HCT116 (cell line): ENCODE results near the gene CCDC201. TPM values are rescaled to one million over a fixed set of nuclear protein-coding genes. Genes with fewer than 3 reads are reported as not detected.

ENCODE experiments used
- ATAC-seq: fragments of 200-7000 bp; cut with Tn5 transposase; 2 replicates; pipeline ENCODE4 v1.9.1; 2020; ENCODE audit warnings: mild to moderate bottlenecking, moderate library complexity
- BruUV-seq: library from RNA; stranded (reverse); fragments of 400-500 nt; replicated peaks from 2 replicates; lab custom pipeline; 2021; lab: Mats Ljungman, UMichigan
- CTCF ChIA-PET: fragments of 300-600 bp; sonication (Branson Sonifier 250); formaldehyde crosslinking; loops from one replicate; lab custom pipeline; 2021; ENCODE audit warnings: antibody characterized with exemption; lab: Charles Lee
- POLR2A ChIA-PET: fragments of 300-600, 350-600 bp; sonication (Branson Sonifier 250); formaldehyde crosslinking; loops from one replicate; lab custom pipeline; 2021; ENCODE audit warnings: antibody characterized with exemption; lab: Charles Lee
- RAD21 ChIA-PET, 2 experiments: fragments of 300-600 bp; sonication (Branson Sonifier 250); formaldehyde crosslinking; loops; one replicate each; lab custom pipeline; 2023; ENCODE audit warnings: low total read pairs in 2 of 2; ENCODE audit not compliant: uncharacterized antibody in 2 of 2, unreplicated experiment in 2 of 2, low non-redundant PET in 1 of 2; lab: Charles Lee
- DNase-seq: peaks from one replicate; pipeline ENCODE4 v3.0.0-alpha.2; 2010; ENCODE audit warnings: low read depth, low spot score
- H2AFZ ChIP-seq: fragments of 200-600 bp; shearing (Covaris generic), sonication (generic); 2 replicates; pipeline ENCODE4 v1.6.1; 2017; ENCODE audit warnings: low read depth, mixed run types, mixed read lengths, antibody characterized with exemption, low read length; ENCODE audit not compliant: poor library complexity, severe bottlenecking
- H3K27ac ChIP-seq: 2 replicates; pipeline ENCODE4 v1.5.1; 2012; ENCODE audit warnings: low read depth, low read length
- H3K27me3 ChIP-seq: fragments of 200-600 bp; sonication (generic); 2 replicates; pipeline ENCODE4 v1.6.1; 2016; ENCODE audit warnings: mixed run types, low read length, mixed read lengths; ENCODE audit not compliant: insufficient read depth
- H3K36me3 ChIP-seq, 2 experiments: fragments of 200-500 bp in 1 of 2; fragments of 200-600 bp in 1 of 2; sonication (Bioruptor generic) in 1 of 2; sonication (generic) in 1 of 2; 2 replicates each; pipeline versions ENCODE4 v1.5.1 to v1.6.1; 2014 to 2016; ENCODE audit warnings: low read length in 2 of 2, inconsistent platforms in 1 of 2, mixed read lengths in 1 of 2, mixed run types in 1 of 2; ENCODE audit not compliant: insufficient read depth in 2 of 2, control insufficient read depth in 1 of 2
- H3K4me1 ChIP-seq, 2 experiments: fragments of 200-600 bp in 1 of 2; sonication (generic) in 1 of 2; 2 replicates each; pipeline versions ENCODE4 v1.5.1 to v1.6.1; 2012 to 2017; ENCODE audit warnings: low read length in 2 of 2, inconsistent platforms in 1 of 2, mild to moderate bottlenecking in 1 of 2, mixed read lengths in 1 of 2, mixed run types in 1 of 2, moderate library complexity in 1 of 2; ENCODE audit not compliant: insufficient read depth in 2 of 2, control insufficient read depth in 1 of 2
- H3K4me2 ChIP-seq: fragments of 200-600 bp; sonication (generic); 2 replicates; pipeline ENCODE4 v1.6.1; 2017; ENCODE audit warnings: mixed run types, low read length, mixed read lengths
- H3K4me3 ChIP-seq, 2 experiments: fragments of 200-600 bp in 1 of 2; sonication (generic) in 1 of 2; replicated peaks in 1 of 2; 2 replicates each; pipeline ENCODE4 v1.5.1; 2011 to 2016; ENCODE audit warnings: low read length in 2 of 2, control low read depth in 1 of 2, low read depth in 1 of 2, mild to moderate bottlenecking in 1 of 2, mixed read lengths in 1 of 2, mixed run types in 1 of 2
- H3K79me2 ChIP-seq: fragments of 200-600 bp; sonication (generic); 2 replicates; pipeline ENCODE4 v1.6.1; 2017; ENCODE audit warnings: mild to moderate bottlenecking, mixed run types, low read length, moderate library complexity, mixed read lengths; ENCODE audit not compliant: insufficient read depth
- H3K9ac ChIP-seq: fragments of 200-600 bp; sonication (generic); 2 replicates; pipeline ENCODE4 v1.6.1; 2016; ENCODE audit warnings: low read length, mixed read lengths
- H3K9me2 ChIP-seq: fragments of 200-600 bp; sonication (generic), shearing (Covaris generic); 2 replicates; pipeline ENCODE4 v1.6.1; 2017; ENCODE audit warnings: mixed run types, mild to moderate bottlenecking, moderate library complexity; ENCODE audit not compliant: insufficient read depth
- H3K9me3 ChIP-seq, 2 experiments: fragments of 200-500 bp in 1 of 2; fragments of 200-600 bp in 1 of 2; sonication (Bioruptor generic) in 1 of 2; sonication (generic) in 1 of 2; 2 replicates each; pipeline ENCODE4 v1.6.1; 2014 to 2017; ENCODE audit warnings: low read length in 2 of 2, mixed read lengths in 2 of 2, inconsistent platforms in 1 of 2, low read depth in 1 of 2, mild to moderate bottlenecking in 1 of 2, mixed run types in 1 of 2, moderate library complexity in 1 of 2; ENCODE audit not compliant: control insufficient read depth in 1 of 2, insufficient read depth in 1 of 2
- H4K20me1 ChIP-seq: fragments of 200-600 bp; sonication (generic), shearing (Covaris generic); 2 replicates; pipeline ENCODE4 v1.6.1; 2017; ENCODE audit warnings: mixed run types, mild to moderate bottlenecking, moderate library complexity; ENCODE audit not compliant: insufficient read depth
- CBX3 ChIP-seq: IDR thresholded peaks from 2 replicates; pipeline ENCODE4 v1.6.1; 2012; ENCODE audit warnings: low read depth
- CEBPB ChIP-seq: IDR thresholded peaks from 2 replicates; pipeline ENCODE4 v1.6.1; 2012; ENCODE audit warnings: low read depth
- EGR1 ChIP-seq: IDR thresholded peaks from 2 replicates; pipeline ENCODE4 v1.6.1; 2012; ENCODE audit warnings: low read depth
- EZH2 ChIP-seq: fragments of 200-600 bp; sonication (generic); IDR thresholded peaks from 2 replicates; pipeline ENCODE4 v1.6.1; 2017; ENCODE audit warnings: antibody characterized with exemption, mixed run types
- EZH2phosphoT487 ChIP-seq: fragments of 200-600 bp; IDR thresholded peaks from 2 replicates; pipeline ENCODE4 v1.6.1; 2018; ENCODE audit warnings: antibody characterized with exemption, borderline replicate concordance
- POLR2A ChIP-seq: IDR thresholded peaks from 2 replicates; pipeline ENCODE4 v1.7.0; 2011; ENCODE audit warnings: borderline replicate concordance; ENCODE audit not compliant: insufficient read depth, insufficient read length; ENCODE audit errors: extremely low read depth
- POLR2AphosphoS5 ChIP-seq: IDR thresholded peaks from 2 replicates; pipeline ENCODE4 v1.6.1; 2011; ENCODE audit warnings: mild to moderate bottlenecking, low read depth, low read length, moderate library complexity
- SIN3A ChIP-seq: IDR thresholded peaks from 2 replicates; pipeline ENCODE4 v1.6.1; 2012; ENCODE audit warnings: low read depth
- SP1 ChIP-seq: IDR thresholded peaks from 2 replicates; pipeline ENCODE4 v1.6.1; 2012; ENCODE audit warnings: low read depth
- SRF ChIP-seq: IDR thresholded peaks from 2 replicates; pipeline ENCODE4 v1.6.1; 2012; ENCODE audit warnings: low read depth
- TCF7L2 ChIP-seq: IDR thresholded peaks from 2 replicates; pipeline ENCODE4 v1.7.0; 2011; ENCODE audit warnings: borderline replicate concordance, inconsistent platforms; ENCODE audit not compliant: insufficient read depth, insufficient read length; ENCODE audit errors: extremely low read depth
- YY1 ChIP-seq: IDR thresholded peaks from 2 replicates; pipeline ENCODE4 v1.6.1; 2011; ENCODE audit warnings: low read length, low read depth, moderate library complexity, mild to moderate bottlenecking; ENCODE audit not compliant: insufficient replicate concordance; ENCODE audit errors: extremely low read depth
- ZFX ChIP-seq: fragments of 450-650 bp; IDR thresholded peaks from 2 replicates; pipeline ENCODE4 v1.6.1; 2017
- intact Hi-C: fragments of 100-400 bp; cut with micrococcal nuclease; formaldehyde crosslinking; loops from 2 replicates; pipeline ENCODE4 v1.10.0; 2022
- total RNA-seq: library from RNA; stranded (reverse); gene quantifications from one replicate; pipeline ENCODE4 v1.2.1, GENCODE V29; 2021; ENCODE audit not compliant: unreplicated experiment
- TF ChIP-seq, protein P1 (sequence below): IDR thresholded peaks from 2 replicates; pipeline ENCODE4 v1.6.1; 2012
- TF ChIP-seq, protein P2 (sequence below), 3 experiments: fragments of 200-600 bp in 1 of 3; sonication (generic) in 1 of 3; IDR thresholded peaks in 2 of 3; conservative IDR thresholded peaks in 1 of 3; 2 replicates each; pipeline ENCODE4 v1.5.1; 2012 to 2017; ENCODE audit warnings: low read depth in 2 of 3, low read length in 2 of 3, antibody characterized with exemption in 1 of 3, borderline replicate concordance in 1 of 3, control low read depth in 1 of 3, mild to moderate bottlenecking in 1 of 3, mixed read lengths in 1 of 3, mixed run types in 1 of 3, moderate library complexity in 1 of 3; ENCODE audit not compliant: insufficient read depth in 1 of 3
- TF ChIP-seq, protein P3 (sequence below): IDR thresholded peaks from 2 replicates; pipeline ENCODE4 v1.6.1; 2012

Gene CCDC201
- total RNA-seq, 1 experiment from 2014 or later: not detected

DNA sequence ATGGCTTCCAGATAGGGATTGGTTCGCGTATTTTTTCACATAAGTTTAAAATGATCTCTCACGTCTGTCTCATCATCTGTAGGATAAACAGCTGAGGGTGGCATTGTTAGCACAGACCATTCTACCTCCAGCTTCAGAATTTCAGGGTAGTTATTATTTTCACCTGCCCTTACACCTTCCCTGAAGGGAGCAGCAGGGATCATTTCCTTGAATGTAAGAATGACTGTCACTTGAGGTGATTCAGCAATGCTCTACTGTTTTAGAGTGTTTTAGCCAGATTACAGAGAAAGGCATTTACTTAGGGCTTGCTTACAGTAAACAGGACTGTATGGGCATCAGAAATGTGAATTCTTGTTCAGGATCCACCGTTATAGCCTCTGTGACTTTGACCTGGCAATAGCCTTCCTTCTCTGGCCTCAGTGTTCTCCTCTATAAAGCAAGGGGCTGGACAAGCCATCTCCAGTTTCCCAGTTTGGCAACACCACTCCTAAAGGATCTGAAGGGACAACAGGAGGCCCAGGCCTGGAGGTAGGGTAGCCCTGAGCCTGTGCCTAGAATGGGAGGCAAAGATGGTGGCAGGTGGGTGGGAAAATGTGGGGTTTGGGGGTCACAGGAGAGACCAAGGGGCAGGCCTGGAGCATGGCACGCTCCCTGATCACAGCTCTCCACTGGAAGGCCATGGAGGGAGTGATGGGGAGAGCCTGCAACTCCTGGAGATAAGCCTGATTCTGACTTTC lies 14.2 kb upstream of the CCDC201 start:
- Histone ChIP-seq H3K9me3 (no peaks in the 10 kb centered on the region), H3K27ac (no peak overlapping the region), H3K27me3 (no peaks in the 10 kb centered on the region), H3K36me3 (no peaks in the 10 kb centered on the region), H3K4me2 (no peak overlapping the region), H3K9me2 (no peaks in the 10 kb centered on the region), H3K4me1 (peaks cover 12 to 16% of the 10 kb centered on the region in 2 experiments), H3K9ac (no peak overlapping the region), H4K20me1 (no peaks in the 10 kb centered on the region), H3K4me3 (no peak overlapping the region), H2AFZ (no peak overlapping the region), H3K79me2 (no peaks in the 10 kb centered on the region)
- ChIA-PET RAD21 (no interaction called here), POLR2A (no interaction called here), CTCF (no interaction called here)
- no peak for TF ChIP-seq CEBPB
- no peak for TF ChIP-seq SRF
- no peak for TF ChIP-seq POLR2A
- no peak for TF ChIP-seq YY1
- no peak for TF ChIP-seq SIN3A
- BruUV-seq: no TSS peak
- ATAC-seq (no peak), DNase-seq (no peak)
- intact Hi-C loops: no loop called here

DNA sequence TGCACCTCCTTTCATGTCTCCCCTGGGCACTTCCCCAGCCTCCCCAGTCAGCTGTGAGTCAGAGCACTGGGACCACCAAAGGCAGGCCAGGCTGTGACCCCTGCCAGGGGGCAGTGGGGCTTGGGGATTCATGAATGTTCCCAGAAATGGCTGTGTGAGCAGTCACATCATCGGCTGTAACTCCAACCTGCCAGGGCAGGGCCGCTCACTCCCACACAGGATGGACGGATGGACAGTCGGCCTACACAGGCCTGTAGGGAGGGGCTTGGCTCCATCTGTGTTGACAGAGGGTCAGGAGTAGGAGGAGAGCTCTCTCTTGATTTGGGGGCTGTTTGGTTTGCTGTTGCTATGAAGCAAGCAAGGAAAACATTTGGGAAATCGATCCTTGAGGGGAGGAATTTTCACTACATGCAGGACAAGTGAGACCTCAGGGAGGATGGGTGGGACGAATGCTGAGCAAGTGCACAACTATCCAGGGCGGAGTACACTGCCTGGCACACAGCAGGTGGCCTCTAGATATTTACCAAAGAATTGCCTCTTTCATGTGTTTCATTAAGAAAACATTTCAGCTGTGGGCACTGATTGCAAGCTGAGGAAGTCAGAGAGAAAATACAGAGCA lies 12.5 kb upstream of the CCDC201 start:
- Histone ChIP-seq H3K9me3 (no peaks in the 10 kb centered on the region), H3K4me3 (peak overlapping the region in 1 of 2 experiments; percentile 16; a peak in 1 of 4 replicates), H3K9me2 (no peaks in the 10 kb centered on the region), H4K20me1 (no peaks in the 10 kb centered on the region), H3K27me3 (no peaks in the 10 kb centered on the region), H3K27ac (no peak overlapping the region; the same call in 1 of the 2 replicates), H3K36me3 (no peaks in the 10 kb centered on the region), H3K79me2 (no peaks in the 10 kb centered on the region), H2AFZ (peak overlapping the region; percentile 48), H3K9ac (peak overlapping the region; percentile 0; the same call in 1 of the 2 replicates), H3K4me1 (peaks cover 12 to 16% of the 10 kb centered on the region in 2 experiments), H3K4me2 (peak overlapping the region; percentile 65)
- intact Hi-C loops: no loop called here
- ATAC-seq (peak; percentile 73), DNase-seq (peak; percentile 16)
- no TSS peak for BruUV-seq
- CTCF ChIA-PET: no interaction called here
- POLR2A ChIA-PET: no interaction called here
- RAD21 ChIA-PET: no interaction called here
- TF ChIP-seq EGR1 (no peak), POLR2A (no peak), CEBPB (no peak), TCF7L2 (no peak), POLR2AphosphoS5 (no peak), SP1 (peak; percentile 51; the same call in 1 of the 2 replicates), SRF (no peak), YY1 (no peak), EZH2 (no peak), CBX3 (peak; percentile 21; the same call in 1 of the 2 replicates), EZH2phosphoT487 (no peak), ZFX (0 out of 2 replicates have a peak, but pooled peaks have one; percentile 14)
- TF ChIP-seq, protein P1, sequence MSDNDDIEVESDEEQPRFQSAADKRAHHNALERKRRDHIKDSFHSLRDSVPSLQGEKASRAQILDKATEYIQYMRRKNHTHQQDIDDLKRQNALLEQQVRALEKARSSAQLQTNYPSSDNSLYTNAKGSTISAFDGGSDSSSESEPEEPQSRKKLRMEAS: no peak; the same call in 1 of the 2 replicates
- TF ChIP-seq, protein P2, sequence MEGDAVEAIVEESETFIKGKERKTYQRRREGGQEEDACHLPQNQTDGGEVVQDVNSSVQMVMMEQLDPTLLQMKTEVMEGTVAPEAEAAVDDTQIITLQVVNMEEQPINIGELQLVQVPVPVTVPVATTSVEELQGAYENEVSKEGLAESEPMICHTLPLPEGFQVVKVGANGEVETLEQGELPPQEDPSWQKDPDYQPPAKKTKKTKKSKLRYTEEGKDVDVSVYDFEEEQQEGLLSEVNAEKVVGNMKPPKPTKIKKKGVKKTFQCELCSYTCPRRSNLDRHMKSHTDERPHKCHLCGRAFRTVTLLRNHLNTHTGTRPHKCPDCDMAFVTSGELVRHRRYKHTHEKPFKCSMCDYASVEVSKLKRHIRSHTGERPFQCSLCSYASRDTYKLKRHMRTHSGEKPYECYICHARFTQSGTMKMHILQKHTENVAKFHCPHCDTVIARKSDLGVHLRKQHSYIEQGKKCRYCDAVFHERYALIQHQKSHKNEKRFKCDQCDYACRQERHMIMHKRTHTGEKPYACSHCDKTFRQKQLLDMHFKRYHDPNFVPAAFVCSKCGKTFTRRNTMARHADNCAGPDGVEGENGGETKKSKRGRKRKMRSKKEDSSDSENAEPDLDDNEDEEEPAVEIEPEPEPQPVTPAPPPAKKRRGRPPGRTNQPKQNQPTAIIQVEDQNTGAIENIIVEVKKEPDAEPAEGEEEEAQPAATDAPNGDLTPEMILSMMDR (IDR thresholded peaks at IDR 0.05 in 2 of 3, conservative IDR thresholded peaks at IDR 0.05 in 1 of 3; ENCODE audit: borderline replicate concordance in 1 of 3, insufficient read depth in 1 of 3, low read depth in 2 of 3, low read length in 2 of 3): no peak
- TF ChIP-seq, protein P3, sequence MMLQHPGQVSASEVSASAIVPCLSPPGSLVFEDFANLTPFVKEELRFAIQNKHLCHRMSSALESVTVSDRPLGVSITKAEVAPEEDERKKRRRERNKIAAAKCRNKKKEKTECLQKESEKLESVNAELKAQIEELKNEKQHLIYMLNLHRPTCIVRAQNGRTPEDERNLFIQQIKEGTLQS: no peak
